Activated CD4-positive, alpha-beta T cell treated with anti-CD3 and anti-CD28 coated beads, Interleukin-2, amount 50 U/mL, for 24 hours (primary cell): ENCODE data around the gene TMCO4.

ENCODE experiments used
- DNase-seq, 2 donors: peaks; one replicate each; pipeline ENCODE4 v3.0.0-alpha.2; 2020; ENCODE audit warnings: low read depth in 1 of 2, low spot score in 1 of 2

Gene TMCO4

DNA sequence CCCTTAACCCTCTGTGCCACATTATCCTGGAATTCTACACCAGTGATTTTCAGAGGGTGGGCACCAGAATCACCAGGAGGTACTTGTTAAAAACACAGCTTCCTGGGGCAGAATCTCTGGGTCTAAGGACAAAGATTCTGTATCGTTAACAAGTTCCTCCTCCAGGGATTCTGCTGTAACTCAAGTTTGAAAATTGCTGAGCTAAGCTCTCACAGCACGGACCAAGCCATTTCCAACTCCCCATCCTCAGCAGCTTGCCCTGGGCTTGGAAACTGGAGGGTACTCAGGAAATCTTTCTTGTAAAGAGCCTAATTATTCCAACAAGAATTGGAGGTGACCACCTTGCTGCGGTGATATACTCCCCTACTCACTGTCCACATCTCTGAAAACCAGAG, 48.8 kb downstream of the TMCO4 start:
- DNase-seq: no peak

DNA sequence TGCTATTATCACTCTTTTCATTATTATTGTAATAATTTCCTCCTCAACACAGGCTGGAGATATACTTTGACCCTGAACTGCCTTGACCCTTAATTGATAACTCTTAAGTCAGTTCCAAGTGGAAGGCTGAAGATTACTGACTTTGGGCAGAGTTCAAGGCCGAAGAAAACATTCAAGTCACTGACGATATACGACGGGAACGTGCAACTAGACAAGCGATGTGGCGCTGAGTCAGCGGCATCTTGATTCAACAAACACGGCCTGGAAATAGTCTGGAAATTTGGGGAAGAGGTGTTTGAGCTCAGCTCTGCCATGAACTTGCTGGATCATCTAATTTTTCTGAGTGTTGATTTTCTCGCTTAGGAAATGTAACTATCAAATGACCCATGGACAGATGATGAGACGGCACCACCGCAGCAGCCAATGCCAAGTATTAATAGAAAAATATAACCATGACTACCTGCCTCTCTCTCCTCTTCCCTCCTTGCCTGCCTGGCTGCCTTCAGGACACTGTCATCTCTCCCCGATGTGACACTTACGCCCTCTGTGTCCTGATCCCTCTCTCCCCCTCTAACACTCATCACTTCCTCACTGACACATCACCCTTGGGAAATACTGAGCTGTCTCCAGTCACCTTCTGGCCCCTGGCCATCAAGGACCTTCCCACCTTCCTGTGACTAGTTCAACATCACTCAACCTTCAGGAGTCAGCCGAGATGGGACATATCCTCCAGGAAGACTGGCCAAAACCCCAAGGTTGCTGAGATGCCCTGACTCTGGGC, 49.4 kb downstream of the TMCO4 start:
- DNase-seq: no peak

DNA sequence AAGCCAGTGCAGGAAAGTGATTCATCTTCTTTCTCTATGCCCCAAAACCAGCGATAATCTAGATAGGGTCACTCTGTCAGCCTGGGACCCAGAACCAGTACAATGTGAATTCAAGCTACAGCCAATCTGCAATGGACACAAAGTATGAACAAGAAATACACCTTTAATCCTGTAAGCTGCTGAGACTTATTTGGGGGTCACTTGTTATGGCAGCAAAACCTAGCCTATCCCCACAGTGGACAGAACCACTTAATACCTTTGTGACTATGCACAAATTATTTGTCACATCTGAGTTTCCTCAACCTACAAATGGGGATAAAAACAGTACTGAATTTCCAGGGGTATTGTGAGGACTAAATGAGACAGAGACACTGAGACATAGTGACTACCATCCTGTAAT, 50.0 kb downstream of the TMCO4 start:
- no peak for DNase-seq

DNA sequence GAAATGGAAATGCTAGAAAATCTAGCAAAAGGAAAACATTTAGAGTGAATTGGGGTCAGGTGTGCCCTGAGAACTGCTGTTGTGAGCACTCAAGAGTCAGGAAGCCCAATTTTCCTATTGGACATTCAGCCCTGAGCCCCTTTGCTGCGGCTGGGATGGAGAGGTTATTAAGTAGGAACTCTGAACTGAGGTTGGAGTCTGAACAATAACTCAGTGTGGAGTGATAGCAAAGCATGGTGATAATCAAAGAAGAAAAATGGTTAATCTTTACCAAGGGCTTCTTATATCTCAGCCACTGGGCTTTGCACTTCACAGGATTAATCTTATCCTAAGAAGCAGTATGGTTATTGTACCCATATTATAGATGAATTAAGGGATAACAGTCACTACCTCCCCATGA, 52.0 kb downstream of the TMCO4 start:
- no peak for DNase-seq

DNA sequence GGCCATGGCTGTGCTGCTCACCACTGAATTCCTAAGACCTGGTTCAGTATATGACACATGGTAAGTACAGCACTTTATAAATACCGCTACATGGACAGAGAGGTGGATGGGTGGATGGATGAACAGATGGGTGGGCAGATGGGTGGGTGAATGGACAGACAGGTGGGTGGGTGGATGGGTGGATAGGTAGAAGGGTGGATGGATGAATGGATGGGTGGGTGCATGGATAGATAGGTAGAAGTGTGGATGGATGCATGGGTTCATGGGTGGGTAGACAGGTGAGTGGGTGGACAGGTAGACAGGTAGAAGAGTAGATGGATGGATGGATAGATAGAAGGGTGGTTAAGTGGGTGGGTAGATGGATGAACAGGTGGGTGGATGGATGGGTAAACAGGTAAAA, 54.8 kb downstream of the TMCO4 start:
- no peak for DNase-seq

DNA sequence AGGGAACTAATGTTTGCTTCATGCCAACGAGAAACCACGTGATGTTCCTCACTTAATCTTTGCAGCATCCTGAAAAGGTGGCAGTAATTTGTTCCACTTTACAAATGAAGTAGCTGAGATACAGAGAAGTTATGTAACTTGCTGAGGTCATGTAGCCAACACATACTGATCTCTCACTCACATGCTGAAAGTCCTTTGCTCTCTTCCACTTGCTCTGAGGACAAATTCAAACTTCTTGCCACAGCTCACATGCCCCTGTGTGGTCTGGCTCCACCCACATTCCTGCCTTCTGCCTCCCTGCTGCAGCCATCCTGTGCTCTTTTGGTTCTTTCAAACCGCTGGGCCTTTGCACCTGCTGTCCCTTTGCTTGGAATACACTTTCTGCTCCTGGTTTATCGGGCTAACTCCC, 55.4 kb downstream of the TMCO4 start:
- no peak for DNase-seq

DNA sequence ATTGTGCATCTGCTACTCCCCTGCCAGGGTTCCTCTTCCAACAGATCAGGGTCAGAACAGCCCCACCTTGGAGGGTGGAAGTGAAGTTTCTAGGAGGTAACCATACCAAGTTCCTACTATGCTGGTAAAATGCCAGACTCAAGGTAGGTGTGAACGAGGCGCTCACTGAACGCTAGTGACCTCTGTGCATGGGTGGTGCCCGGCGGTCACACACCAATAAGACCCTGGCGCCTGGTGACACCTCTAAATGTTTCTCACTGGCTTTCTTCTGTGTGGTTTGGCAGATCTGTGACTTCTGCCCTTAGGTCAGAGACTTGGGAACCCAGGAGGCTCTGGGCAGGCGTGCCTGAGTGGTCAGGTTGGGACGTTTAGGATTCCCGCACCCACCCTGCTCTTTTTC, 55.9 kb downstream of the TMCO4 start:
- no peak for DNase-seq

DNA sequence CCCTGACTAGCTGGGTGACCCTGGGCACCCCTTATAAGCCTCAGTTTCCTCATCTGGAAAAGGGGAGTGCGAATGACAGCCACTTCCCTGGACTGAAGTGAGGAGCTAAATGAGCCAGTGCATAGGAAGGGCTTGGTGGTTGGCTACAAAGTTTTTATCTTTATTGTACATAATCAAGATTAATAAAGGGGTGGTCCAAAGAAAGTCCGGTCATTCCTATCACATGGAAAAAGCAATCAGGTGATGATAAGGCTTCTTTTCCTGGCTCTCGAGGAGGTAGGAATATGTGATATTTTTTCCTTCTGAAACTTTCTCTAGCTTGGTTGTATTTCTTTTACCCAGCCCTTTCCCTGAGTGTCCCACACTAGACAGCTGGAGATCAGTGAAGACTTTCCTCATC, 56.5 kb downstream of the TMCO4 start:
- no peak for DNase-seq

DNA sequence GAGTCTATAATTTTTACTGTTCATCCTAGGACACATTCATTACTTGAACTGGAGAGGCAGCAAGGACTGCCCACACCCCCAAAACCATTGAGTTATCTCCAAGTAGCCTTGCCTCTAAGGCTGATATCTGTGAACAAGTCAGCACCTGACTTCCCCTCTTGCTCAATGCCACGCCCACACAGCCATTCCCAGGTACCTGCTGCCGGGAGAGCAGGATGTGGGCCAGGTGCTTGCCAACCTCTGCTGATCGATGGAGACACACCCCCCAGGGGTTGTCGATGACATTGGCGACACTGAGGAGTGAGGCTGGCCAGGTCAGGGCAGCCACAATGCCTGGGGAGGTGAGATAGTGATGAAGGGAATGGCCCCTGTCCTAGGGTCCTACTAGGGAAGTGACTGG, 60.1 kb downstream of the TMCO4 start:
- DNase-seq: no peak

DNA sequence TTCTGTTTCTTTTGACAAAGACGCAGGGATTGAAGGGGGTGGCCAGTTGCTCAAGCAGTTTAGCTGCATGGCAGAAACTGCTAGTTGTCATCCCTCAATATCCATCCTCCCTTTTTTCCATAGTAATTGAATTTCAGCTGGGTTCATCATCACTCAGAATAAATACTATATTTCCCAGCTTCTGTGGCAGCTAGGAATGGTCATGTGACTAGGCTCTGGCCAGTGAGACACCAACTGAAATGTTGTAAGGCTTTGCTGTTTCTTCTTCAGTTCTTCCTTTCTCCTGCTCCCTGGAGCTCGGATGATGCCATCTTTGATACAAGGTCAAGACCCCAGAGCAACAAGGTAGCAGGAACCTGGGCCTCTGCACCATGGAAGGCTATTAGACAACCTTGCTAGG, 61.0 kb downstream of the TMCO4 start:
- no peak for DNase-seq

DNA sequence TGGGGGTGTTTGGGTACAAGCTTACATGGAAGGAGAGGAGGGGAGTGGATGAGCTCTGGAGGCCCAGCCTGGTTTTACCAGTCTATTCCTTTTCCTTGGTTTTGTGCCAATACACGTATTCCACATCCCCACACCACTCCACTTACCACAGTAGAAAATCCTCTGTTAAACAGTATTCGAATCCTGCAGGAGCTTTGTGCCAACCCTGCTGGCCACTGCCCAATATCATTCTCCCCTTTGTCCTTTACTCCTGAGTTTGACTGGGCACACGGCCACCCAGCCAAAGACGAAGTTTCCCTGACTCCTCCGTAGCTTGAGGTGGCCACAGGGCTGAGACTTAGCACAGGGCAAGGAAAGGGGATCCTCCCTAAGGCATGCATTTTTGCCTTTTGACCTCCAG, 61.6 kb downstream of the TMCO4 start:
- no peak for DNase-seq

DNA sequence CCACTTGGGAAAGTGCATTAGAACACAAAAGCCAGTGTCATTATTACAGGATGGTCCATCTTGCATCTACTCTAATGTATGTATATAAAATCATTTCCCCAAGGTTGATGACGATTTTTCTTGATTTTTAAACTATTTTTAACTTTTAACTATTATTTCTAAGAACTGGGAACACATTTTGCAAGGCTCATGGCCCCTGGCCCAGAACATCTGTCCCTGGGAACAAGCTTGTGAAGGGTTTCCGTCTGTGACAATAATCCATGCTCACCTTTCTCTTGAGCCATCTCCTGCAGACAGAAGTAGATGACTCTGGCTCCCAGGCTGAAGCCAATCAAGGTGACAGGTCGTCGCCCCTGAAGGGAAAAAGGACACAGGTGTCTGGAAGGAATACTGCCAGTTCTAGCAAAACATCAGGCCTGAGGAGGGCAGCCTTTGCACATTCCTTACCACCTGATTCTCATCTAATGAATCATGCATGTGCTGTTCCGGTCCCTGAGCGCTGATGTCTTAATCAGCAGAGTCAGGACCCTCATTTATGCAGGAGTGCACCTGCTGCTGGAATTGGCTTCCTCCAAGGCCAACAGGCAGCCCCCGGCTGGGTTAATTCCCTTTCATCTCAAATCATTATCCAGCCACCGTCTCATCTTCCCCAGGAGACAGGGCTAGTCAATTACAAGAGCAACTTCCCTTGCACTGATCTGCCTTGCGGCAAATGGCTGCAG, 62.5 kb downstream of the TMCO4 start:
- no peak for DNase-seq

DNA sequence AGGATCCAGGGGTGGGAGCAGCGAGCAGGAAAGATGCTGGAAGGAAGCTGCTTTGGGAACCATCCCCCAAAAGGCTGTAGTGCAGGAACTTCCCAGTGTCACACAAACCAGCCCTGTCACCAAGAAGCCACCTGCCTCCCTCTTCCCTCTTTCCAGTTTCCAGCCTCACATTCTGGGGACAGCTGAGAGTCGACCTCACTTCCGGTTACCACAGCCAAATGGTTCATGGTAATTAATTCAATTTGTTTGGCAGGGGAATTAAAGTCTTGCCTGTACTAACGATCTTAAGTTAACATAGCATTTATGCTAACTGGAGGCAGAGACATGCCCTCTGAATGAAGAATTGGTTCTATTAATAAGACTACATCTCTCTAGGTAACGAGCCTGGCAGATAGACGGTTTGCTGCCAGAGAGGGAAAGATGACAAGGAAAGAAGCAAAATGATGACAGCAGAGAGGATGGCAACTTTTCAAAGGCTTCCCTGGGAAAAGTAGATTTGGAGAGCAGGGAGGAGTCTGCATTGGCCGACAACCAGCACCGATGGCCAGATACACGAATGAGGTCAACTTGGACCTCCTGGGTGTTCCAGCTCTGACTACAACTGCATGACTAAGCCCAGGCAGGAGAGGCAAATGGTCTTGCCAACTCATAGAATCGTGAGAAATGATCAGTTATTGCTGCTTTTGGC, 64.1 kb downstream of the TMCO4 start:
- DNase-seq: no peak

DNA sequence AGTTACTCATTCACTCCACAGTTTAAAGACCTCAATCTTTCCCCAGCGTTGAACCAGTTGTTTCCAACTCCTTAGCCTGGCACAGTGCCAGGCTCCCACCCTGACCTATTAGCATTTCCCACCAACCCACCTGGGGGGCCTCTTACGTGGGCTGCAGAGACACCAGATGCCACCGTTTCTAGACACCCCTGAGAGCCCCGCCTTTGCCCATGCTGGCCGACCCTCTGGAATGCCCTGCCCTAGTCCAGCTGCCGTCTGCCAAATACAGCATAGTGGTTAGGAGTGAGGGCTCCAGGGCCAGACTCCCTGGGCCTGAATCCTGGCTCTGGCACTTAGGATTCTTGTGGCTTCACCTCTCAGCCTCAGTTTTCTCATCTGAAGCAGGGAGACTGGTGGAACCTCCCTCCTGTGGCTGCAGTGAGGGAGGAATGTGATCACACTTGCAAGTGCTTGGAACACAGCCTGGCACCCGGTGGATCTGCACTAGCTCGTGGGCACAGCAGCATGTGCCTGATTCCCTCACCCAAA, 65.2 kb downstream of the TMCO4 start:
- DNase-seq: no peak

DNA sequence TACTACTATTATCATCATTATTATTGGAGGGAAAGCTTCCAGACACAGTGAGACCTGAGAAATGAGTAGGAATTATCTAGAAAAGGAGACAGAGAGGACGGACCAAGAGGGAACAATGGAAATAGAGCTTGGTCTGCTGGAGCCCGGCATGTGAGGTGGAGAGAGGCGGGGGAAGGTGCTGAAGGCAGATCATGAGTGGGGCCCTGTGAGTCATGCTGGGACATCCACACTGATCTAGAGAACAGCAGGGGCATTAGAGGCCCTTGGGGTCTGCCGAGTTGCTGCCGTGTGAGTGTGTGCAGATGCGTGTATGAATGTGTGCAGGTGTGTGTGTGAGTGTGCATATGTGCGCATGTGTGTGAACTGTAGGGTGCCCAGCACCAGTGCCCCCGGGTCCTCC, 65.7 kb downstream of the TMCO4 start:
- DNase-seq: no peak

DNA sequence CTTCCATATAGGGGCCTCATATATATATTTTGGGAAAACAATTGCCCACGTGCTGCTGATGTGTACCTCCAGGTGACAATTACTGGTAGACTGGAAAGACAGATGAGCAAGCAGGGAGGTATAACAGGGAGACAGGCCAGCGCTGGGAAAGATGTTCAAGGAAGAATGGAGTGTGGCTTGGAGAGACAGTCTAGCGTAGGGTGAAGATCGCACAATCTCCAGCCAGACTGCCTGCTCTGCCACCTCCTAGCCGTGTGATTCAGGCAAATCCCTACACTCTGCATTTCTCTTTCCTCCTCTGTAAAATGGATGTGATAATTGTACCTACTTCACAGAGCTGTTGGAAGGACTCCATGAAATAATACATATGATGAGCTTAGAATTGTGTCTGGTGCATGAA, 66.1 kb downstream of the TMCO4 start:
- no peak for DNase-seq

DNA sequence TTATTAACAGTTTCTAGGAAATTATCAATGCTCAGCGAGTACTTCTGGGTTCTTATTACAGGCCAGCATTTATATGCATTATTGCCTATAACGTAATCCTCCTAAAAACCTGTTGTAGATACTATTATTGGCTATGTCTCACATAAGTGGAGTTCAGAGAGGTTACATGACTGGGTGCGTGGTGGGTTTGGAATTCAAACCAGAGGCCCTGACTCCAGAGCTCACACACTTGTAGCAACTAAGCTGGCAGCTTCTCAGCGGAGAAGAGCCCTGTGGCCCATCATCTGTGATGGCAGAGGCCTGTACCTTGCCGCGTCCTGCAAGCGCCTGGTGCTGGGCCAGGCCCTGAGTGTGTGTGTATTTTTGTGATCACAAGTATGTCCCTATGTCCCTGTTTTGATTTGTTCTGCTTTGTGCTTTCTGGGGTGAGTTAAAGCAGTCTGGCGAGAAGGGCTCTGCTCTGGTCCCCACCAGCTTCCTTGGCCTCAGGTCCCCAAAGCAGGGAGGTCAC, 68.3 kb downstream of the TMCO4 start:
- DNase-seq: no peak

DNA sequence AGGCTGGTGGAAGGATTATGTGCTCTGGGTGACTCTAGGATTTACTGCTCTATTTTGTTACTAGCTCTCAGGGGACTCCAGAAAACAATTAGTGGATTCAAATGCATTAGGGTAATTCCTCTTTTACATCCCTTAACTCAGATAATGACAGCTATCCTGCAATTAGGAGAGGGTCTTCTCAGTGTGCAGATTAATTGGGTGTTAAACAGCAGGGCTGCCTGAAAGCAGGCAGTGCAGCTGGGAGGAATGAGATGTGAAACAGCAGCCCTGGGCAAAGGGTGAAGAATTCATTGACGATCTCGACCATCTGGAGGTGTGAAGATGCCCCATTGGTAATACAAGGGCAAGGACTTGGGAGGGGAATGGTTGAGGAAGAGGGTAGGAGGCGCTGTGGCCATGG, 68.9 kb downstream of the TMCO4 start:
- DNase-seq: no peak

DNA sequence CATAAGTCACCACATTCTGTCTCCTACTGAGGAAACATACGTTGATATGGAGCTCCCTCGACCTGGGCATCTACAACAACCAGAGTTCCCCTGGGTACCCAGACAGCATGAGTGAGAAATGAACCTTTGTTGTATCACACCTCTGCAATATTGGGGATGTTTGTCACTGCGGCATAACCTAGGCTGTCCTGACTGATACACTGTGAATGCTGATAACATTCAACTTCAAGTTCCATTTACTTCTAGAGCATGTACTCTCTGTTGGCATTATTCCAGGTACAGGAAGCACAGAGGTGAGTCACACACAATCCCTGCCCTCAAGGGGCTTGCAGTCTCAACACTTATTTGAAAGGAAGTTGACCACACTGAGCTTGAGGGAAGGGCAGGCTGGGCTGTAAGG, 69.5 kb downstream of the TMCO4 start:
- DNase-seq: no peak

DNA sequence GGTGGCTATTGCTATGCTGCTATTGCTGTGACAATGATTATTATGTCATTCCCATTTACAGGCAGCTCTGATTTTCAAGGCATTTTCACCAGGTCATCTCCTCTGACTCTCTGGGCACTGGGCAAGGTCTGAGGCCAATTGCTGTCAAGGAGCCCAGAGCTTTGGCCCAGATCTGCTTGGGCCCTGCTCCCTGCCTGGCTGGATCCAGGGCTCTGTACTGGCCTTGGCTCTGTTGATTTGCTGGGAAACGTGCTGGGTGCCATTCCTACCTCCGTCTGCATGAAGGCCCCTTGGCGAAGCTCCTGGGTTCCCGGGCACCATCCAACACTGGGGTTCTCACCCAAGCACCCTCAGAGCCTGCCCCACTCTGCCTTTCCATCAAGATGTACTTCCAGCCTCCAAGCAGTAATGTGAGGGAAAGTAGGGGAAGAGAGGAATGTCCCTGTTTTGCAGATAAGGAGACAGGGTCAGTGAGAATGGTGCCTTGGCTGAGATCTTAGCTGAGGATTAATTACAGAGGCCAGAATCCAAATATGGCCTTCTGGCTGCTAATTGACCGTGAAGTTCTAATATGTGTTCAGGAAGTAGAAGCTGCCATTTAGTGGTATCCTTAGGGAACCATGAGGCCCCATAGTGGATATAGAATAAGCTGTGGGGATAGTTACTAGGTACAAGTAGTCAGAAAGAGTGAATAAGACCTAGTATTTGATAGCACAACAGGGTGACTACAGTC, 71.1 kb downstream of the TMCO4 start:
- DNase-seq: no peak

DNA sequence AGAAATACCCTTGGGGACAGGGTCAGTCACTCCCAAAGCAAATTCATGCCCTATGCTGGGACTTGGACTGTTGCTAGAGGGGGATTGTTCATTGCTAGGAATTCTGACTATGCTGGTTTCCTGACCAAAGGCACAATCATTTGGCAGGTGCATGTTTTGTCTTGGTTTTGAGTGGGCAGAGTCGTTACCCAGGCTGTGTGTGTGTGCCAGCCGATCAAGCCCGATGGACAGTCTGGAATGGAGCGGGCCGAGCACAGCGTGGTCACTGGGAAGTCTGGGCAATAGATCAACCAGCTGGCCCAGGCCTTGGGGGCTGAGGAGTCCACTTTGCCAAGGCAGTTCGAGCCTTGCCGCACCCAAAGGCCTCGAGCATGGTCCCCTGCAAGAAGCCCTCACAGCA, 74.1 kb downstream of the TMCO4 start:
- no peak for DNase-seq
